SU-DHL-6 (cell line): Measurements from ENCODE around the gene SLAIN2.

ENCODE experiments used
- EZH2phosphoT487 ChIP-seq: fragments of 200-600 bp; sonication (generic), shearing (Covaris generic); conservative IDR thresholded peaks from 2 replicates; pipeline ENCODE4 v1.6.1; 2018; ENCODE audit warnings: mild to moderate bottlenecking, antibody characterized with exemption, low read length, moderate library complexity, mixed read lengths
- TF ChIP-seq, protein P1 (sequence below): fragments of 200-600 bp; sonication (generic); IDR thresholded peaks from one replicate; pipeline ENCODE4 v1.5.1; 2017; ENCODE audit warnings: antibody characterized with exemption, mild to moderate bottlenecking, low read length, moderate library complexity; ENCODE audit not compliant: insufficient read depth, poor library complexity, severe bottlenecking

- TF ChIP-seq, protein P1, sequence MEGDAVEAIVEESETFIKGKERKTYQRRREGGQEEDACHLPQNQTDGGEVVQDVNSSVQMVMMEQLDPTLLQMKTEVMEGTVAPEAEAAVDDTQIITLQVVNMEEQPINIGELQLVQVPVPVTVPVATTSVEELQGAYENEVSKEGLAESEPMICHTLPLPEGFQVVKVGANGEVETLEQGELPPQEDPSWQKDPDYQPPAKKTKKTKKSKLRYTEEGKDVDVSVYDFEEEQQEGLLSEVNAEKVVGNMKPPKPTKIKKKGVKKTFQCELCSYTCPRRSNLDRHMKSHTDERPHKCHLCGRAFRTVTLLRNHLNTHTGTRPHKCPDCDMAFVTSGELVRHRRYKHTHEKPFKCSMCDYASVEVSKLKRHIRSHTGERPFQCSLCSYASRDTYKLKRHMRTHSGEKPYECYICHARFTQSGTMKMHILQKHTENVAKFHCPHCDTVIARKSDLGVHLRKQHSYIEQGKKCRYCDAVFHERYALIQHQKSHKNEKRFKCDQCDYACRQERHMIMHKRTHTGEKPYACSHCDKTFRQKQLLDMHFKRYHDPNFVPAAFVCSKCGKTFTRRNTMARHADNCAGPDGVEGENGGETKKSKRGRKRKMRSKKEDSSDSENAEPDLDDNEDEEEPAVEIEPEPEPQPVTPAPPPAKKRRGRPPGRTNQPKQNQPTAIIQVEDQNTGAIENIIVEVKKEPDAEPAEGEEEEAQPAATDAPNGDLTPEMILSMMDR = no peak
- no peak for TF ChIP-seq EZH2phosphoT487
These were observed 69.5 kb downstream of the SLAIN2 start for GRCh38 chr4:48410812-48411211.
